Transverse colon (tissue), 4 donors: ENCODE data around the gene ITPKB.

ENCODE experiments used
- CTCF ChIP-seq, 5 experiments: fragments of 200-600 bp in 3 of 5; fragments of 450-650 bp in 2 of 5; sonication (generic) in 3 of 5; IDR thresholded peaks; 1 replicate in 2 of 5; 2 replicates in 3 of 5; pipeline ENCODE4 v1.5.1; 2016 to 2017; ENCODE audit warnings: antibody characterized with exemption in 5 of 5, inconsistent platforms in 3 of 5, mild to moderate bottlenecking in 2 of 5, moderate library complexity in 1 of 5
- EP300 ChIP-seq: sonication (generic); formaldehyde crosslinking; IDR thresholded peaks from one replicate; pipeline ENCODE4 v1.6.1; 2017; ENCODE audit warnings: antibody characterized with exemption, low read depth
- POLR2AphosphoS5 ChIP-seq, 3 donors: sonication (generic); formaldehyde crosslinking; IDR thresholded peaks; one replicate each; pipeline ENCODE4 v1.6.1; 2016; ENCODE audit warnings: antibody characterized with exemption in 3 of 3

DNA sequence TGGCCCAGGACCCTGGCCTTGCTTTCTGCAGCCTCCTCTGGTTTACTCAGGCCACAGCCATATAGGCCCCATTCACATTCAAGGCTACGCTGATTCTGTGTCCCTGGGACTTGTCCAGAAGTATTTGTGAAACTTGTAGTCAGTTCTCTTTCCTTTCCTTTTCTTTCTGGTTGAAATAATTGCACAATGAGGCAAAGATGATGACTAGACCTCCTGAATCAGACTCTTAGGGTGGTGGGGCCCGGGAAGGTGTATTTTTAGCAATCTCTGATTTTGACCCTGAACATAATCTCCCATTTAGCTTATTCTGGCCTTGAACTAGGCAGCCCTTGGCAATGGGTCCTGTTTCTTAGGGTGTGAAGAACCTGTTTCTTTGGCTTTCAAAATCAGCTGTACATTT is 150.6 kb downstream of the ITPKB start:
- no peak for TF ChIP-seq EP300
- TF ChIP-seq CTCF (IDR thresholded peaks at IDR 0.05) = no peak
- TF ChIP-seq POLR2AphosphoS5 (IDR thresholded peaks at IDR 0.05) = no peak
